GM18505 (cell line): Measurements from ENCODE around the gene NLRC4.
"Not testable (repeated sequence)": the region's sequence is repeated elsewhere in the genome, so short reads cannot be mapped to it uniquely, and the experiment has no call there.

ENCODE experiments used
- ATAC-seq: cut with Tn5 transposase; IDR thresholded peaks from one replicate; pipeline ENCODE4 v1.9.1; 2021; ENCODE audit not compliant: unreplicated experiment
- POLR2A ChIP-seq: IDR thresholded peaks from 4 replicates; pipeline ENCODE4 v1.6.1; 2011; ENCODE audit warnings: borderline replicate concordance; ENCODE audit not compliant: insufficient read depth, insufficient read length; ENCODE audit errors: extremely low read depth

NLRC4 gene, protein sequence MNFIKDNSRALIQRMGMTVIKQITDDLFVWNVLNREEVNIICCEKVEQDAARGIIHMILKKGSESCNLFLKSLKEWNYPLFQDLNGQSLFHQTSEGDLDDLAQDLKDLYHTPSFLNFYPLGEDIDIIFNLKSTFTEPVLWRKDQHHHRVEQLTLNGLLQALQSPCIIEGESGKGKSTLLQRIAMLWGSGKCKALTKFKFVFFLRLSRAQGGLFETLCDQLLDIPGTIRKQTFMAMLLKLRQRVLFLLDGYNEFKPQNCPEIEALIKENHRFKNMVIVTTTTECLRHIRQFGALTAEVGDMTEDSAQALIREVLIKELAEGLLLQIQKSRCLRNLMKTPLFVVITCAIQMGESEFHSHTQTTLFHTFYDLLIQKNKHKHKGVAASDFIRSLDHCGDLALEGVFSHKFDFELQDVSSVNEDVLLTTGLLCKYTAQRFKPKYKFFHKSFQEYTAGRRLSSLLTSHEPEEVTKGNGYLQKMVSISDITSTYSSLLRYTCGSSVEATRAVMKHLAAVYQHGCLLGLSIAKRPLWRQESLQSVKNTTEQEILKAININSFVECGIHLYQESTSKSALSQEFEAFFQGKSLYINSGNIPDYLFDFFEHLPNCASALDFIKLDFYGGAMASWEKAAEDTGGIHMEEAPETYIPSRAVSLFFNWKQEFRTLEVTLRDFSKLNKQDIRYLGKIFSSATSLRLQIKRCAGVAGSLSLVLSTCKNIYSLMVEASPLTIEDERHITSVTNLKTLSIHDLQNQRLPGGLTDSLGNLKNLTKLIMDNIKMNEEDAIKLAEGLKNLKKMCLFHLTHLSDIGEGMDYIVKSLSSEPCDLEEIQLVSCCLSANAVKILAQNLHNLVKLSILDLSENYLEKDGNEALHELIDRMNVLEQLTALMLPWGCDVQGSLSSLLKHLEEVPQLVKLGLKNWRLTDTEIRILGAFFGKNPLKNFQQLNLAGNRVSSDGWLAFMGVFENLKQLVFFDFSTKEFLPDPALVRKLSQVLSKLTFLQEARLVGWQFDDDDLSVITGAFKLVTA

GRCh38 chr2:32264422-32265105, at the start of gene NLRC4:
NLRC4 (minus strand) TSS chr2:32264886; CDS start chr2:32256775, 8,111 bp downstream.
- peak; percentile 17 for TF ChIP-seq POLR2A
- peak; percentile 82 for ATAC-seq

- ATAC-seq, result no peak
- TF ChIP-seq POLR2A, result no peak
These were observed 45.9 kb upstream of the NLRC4 start for GRCh38 chr2:32310577-32310976.

DNA sequence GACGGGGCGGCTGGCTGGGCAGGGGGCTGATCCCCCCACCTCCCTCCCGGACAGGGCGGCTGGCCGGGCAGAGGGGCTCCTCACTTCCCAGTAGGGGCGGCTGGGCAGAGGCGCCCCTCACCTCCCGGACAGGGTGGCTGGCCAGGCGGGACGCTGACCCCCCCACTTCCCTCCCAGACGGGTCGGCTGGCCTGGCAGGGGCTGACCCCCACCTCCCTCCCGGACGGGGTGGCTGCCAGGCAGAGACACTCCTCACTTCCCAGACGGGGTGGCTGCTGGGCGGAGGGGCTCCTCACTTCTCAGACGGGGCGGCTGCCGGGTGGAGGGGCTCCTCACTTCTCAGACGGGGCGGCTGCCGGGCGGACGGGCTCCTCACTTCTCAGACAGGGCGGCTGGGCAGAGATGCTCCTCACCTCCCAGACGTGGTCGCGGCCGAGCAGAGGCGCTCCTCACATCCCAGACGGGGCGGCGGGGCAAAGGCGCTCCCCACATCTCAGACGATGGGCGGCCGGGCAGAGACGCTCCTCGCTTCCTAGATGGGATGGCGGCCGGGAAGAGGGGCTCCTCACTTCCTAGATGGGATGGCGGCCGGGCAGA, 29.4 kb upstream of the NLRC4 start:
- not testable (repeated sequence) for ATAC-seq

- ATAC-seq, result not testable (repeated sequence)
These were observed 28.8 kb upstream of the NLRC4 start for GRCh38 chr2:32293493-32293892.

- TF ChIP-seq POLR2A, result no peak
- ATAC-seq, result no peak
These were observed 27.1 kb upstream of the NLRC4 start for GRCh38 chr2:32291746-32292145.

DNA sequence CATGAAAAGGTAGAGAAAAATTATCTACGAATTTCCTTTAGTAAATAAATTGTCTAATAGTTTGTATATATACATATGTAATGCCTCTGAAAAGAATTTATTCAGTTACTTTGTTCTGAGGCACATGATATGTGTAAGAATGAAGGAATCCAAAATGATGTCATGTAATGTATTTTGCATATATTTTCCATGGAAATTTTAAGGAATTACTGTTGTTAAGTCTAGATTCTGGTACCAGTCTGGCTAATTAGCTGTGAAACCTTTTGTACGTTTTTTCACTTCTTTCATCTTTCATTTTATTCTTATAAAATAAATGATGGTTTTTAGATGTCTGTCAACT, 25.3 kb upstream of the NLRC4 start:
- ATAC-seq, result no peak
- no peak for TF ChIP-seq POLR2A

DNA sequence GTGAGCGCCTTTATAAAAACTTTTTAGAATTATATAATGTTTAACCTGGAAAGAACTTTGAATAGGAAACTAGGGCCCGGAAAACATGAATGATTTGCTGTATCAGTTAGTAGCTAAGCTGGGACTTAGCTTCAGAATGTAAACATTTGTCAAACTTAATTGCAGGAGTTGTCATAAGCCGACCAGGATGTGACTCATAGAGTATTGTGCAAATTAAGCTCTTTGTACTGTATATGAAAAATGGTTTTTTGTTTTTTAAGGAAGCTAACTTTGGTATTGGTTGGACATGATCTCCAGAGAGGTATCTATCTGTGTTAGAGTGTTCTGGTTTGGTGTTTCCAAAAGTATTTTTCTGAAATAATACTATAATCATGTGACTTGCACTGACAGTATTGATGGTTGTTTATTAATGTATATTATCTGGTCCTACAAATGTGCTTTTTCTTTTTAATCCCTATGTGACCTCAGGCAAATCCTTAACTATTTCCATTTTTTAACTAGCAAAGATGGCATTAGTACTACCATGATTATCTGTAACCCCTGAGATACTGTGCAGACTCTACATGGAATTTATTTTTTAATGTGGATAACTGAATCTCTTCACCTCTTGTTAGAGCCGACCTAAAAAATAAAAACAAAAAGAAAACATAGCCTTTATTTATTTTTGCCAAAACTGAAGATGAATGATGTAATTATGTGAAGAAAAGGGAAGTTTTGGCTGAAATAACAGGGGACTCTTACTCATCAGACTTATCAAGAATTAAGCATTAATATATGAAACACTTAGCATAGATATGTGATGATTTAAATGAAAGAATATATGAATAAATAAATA, 24.7 kb upstream of the NLRC4 start:
- no peak for ATAC-seq
- no peak for TF ChIP-seq POLR2A

- no peak for ATAC-seq
- TF ChIP-seq POLR2A, result no peak
These were observed 19.6 kb upstream of the NLRC4 start for GRCh38 chr2:32284321-32284720.

DNA sequence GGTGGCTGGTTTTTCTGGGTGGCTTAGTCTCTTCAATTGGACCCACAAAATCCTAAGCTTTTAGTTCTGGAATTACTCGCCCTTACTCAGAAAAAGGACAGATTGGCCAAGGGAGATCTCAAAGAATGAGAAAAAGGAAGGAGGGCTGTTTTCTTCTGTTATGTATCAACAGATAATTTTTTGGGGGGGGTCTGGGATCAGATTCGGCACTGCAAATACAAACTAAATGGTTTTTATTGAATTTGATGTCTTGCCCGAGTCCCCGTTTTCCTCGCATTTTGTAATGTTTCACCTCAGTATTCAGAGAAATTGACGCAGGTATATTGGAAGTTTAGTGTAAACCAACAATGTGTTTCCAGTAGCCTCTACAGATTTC, 13.8 kb upstream of the NLRC4 start:
- no peak for ATAC-seq
- TF ChIP-seq POLR2A, result no peak

DNA sequence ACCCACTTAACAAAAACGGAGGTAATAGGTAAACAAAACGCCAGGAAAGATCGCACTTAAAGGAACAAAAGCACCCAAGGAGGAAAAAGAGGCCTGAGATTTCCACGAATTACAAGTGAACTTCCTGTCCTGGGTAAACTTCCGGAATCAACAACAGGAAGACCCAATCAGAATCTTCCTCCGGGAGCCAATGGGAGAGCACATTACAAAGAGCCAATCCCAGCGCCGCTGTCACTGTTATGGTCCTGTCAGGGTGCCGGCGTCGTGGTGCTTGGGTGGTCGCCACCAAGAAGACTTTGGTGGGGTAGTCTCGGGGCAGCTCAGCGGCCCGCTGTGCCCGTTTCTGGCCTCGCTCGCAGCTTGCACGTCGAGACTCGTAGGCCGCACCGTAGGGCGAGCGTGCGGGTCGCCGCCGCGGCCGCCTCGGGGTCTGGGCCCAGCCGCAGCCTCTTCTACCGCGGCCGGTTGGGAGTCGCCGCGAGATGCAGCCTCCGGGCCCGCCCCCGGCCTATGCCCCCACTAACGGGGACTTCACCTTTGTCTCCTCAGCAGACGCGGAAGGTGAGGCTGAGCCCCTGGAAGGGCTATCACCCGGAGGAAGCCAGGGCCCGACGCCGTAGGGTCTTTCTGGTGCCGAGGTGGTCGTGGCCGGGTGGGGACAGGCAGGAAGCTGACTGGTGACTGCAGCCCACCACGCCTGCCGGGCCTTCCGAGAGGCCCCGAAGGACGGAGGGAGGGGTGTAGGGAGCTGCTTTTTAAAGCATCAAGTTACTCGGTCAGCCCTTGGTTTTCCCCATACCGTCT, 13.2 kb upstream of the NLRC4 start, which contains the start of gene YIPF4:
Gene YIPF4 (plus strand): TSS at position 231 of the 804 bp plus-strand sequence. CDS start 252 bp downstream, at position 483.
- peak; percentile 96 for ATAC-seq
- TF ChIP-seq POLR2A, result peak; percentile 84

DNA sequence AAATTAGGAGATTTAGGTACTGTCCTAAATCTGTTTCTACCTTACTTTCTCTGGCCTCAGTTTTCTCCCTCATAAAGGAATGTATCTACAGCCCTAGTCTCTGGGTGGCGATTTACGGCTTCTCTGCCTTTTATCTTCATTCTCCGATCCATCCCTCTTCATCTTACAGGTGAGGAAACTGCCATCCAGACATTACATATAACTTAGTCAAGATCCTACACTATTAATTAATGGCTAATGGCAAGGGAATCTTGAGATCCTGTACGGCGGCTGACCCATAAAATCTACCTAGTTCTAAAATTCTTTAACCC, 12.6 kb upstream of the NLRC4 start:
- TF ChIP-seq POLR2A, result no peak
- ATAC-seq, result no peak

GRCh38 chr2:32275790-32276189, 11.1 kb upstream of the NLRC4 start:
- ATAC-seq, result not testable (repeated sequence)

GRCh38 chr2:32274289-32274688, 9.6 kb upstream of the NLRC4 start:
- no peak for ATAC-seq
- TF ChIP-seq POLR2A, result no peak
